Fibroblast of mammary gland (primary cell): ENCODE measurements around the gene ZNF518A.

Experiments used
- DNase-seq: peaks from one replicate; pipeline ENCODE4 v3.0.0-alpha.2; 2010; ENCODE audit warnings: low read depth
- H3K4me3 ChIP-seq: 2 replicates; pipeline ENCODE4 v1.5.1; 2011; ENCODE audit warnings: low read depth, mild to moderate bottlenecking, low read length, moderate library complexity; ENCODE audit not compliant: control insufficient read depth
- CTCF ChIP-seq: conservative IDR thresholded peaks from 2 replicates; pipeline ENCODE4 v1.5.1; 2011; ENCODE audit warnings: low read depth, low read length, inconsistent platforms; ENCODE audit not compliant: control insufficient read depth, insufficient read depth

The ZNF518A gene

GRCh38 chr10:96133135-96133534 is 3.0 kb downstream of the ZNF518A start:
- peak; percentile 65 for DNase-seq
- no peak for TF ChIP-seq CTCF
- H3K4me3 ChIP-seq = no peak overlapping the region

GRCh38 chr10:96136810-96137209 is 6.7 kb downstream of the ZNF518A start:
- no peak for TF ChIP-seq CTCF
- no peak for DNase-seq
- H3K4me3 ChIP-seq = no peak overlapping the region

GRCh38 chr10:96137567-96137966 is 7.5 kb downstream of the ZNF518A start:
- TF ChIP-seq CTCF = no peak
- DNase-seq = no peak
- no peak overlapping the region for H3K4me3 ChIP-seq

GRCh38 chr10:96138102-96138501 is 8.0 kb downstream of the ZNF518A start:
- no peak overlapping the region for H3K4me3 ChIP-seq
- DNase-seq = no peak
- TF ChIP-seq CTCF = no peak

GRCh38 chr10:96152437-96152836 is 22.3 kb downstream of the ZNF518A start:
- DNase-seq = peak; percentile 17
- H3K4me3 ChIP-seq = no peak overlapping the region
- no peak for TF ChIP-seq CTCF

- TF ChIP-seq CTCF = no peak
- no peak for DNase-seq
- no peak overlapping the region for H3K4me3 ChIP-seq
These were observed 23.0 kb downstream of the ZNF518A start for GRCh38 chr10:96153070-96153469.

GRCh38 chr10:96165726-96166125 is 35.6 kb downstream of the ZNF518A start:
- no peak for TF ChIP-seq CTCF
- no peak for DNase-seq
- H3K4me3 ChIP-seq = no peak overlapping the region
